ENCODE measurements around the gene SFTA2. TPM values are rescaled to one million over a fixed set of nuclear protein-coding genes. Genes with fewer than 3 reads are reported as not detected.

Gene SFTA2
- total and polyA plus RNA-seq, 2 of the 8 experiments (the other 6 are each of a cell fraction or from before 2014, with no cell fraction given), result not detected

DNA sequence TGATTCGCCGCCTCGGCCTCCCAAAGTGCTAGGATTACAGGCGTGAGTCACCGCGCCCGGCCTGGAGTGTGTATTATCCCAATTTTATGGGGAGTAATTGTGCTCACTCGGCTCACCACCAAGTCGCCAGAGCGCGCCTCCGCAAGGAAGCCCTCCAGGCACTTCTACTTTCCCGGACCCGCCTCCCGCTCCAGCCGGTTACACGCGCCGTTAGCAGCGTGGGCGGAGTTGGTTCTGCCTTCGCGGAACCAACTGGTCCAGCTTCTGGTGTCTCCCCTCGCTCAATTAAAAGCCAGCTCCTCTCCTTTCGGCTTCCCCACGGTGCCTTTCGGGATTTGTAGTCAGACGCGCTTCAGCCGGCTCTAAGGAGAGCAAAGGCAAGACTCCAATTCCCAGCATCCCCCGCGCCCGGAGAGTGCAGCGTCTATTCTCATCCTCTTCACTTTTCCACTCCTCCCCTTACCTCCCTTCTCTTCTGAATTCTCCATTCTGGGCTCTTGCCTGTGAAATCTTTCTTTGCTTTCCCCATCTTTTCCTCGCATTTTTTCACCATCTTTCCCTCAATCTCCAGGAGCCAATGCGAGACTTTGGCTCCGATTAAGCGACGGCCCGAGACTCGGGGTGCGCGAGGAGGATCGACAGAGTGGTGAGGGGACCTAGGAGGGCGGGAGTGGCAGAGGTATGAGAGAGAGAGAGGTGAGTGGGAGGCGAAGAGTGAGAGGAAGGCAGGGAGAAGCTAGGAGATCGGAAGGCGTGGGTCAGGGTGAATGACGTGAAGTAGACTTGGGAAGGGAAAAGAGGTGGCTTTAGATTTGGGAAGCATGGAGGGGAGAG, 24.0 kb downstream of the SFTA2 start, which contains the start of gene GTF2H4 (continued):
- TF ChIP-seq EP300 (IDR thresholded peaks at IDR 0.05; ENCODE audit: borderline replicate concordance in 1 of 2, low read depth in 2 of 2, low read length in 2 of 2) (no peak), TBP (IDR thresholded peaks at IDR 0.05; ENCODE audit: low read depth, low read length) (peak; percentile 50), CBX5 (IDR thresholded peaks at IDR 0.05; ENCODE audit: low read depth, low read length) (no peak), ZNF274 (IDR thresholded peaks at IDR 0.05; ENCODE audit: borderline replicate concordance, extremely low read depth, low read length) (no peak), POLR2AphosphoS5 (IDR thresholded peaks at IDR 0.05; ENCODE audit: low read depth, low read length) (peak; percentile 38; the same call in 1 of the 2 replicates), TCF12 (IDR thresholded peaks at IDR 0.05; ENCODE audit: low read depth, low read length) (no peak), CHD2 (IDR thresholded peaks at IDR 0.05; ENCODE audit: low read length) (no peak; the same call in 1 of the 2 replicates), HDAC2 (IDR thresholded peaks at IDR 0.05; ENCODE audit: borderline replicate concordance in 1 of 2, low read depth in 2 of 2, low read length in 2 of 2) (peak in 1 of 2 experiments; percentile 73; a peak in 1 of 4 replicates), JUND (IDR thresholded peaks at IDR 0.05; ENCODE audit: low read length) (no peak), RXRA (IDR thresholded peaks at IDR 0.05; ENCODE audit: insufficient read depth, low read depth, low read length) (no peak), POU5F1 (IDR thresholded peaks at IDR 0.05; ENCODE audit: low read depth, low read length) (no peak)
